ENCODE measurements around the gene PTBP1.

Gene PTBP1

GRCh38 chr19:757811-758668 lies 39.2 kb upstream of the PTBP1 start:
- TF ChIP-seq, protein P1, sequence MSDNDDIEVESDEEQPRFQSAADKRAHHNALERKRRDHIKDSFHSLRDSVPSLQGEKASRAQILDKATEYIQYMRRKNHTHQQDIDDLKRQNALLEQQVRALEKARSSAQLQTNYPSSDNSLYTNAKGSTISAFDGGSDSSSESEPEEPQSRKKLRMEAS (IDR thresholded peaks at IDR 0.05), result no peak
- TF ChIP-seq CEBPB (IDR thresholded peaks at IDR 0.05) (no peak), EP300 (IDR thresholded peaks at IDR 0.05; ENCODE audit: borderline replicate concordance) (no peak), USF1 (IDR thresholded peaks at IDR 0.05) (no peak), EGR1 (IDR thresholded peaks at IDR 0.05) (no peak), TEAD4 (IDR thresholded peaks at IDR 0.05) (no peak), RAD21 (IDR thresholded peaks at IDR 0.05; ENCODE audit: low read depth) (no peak), NFIC (IDR thresholded peaks at IDR 0.05) (no peak), YY1 (IDR thresholded peaks at IDR 0.05; ENCODE audit: low read depth) (no peak), TCF12 (IDR thresholded peaks at IDR 0.05; ENCODE audit: low read depth) (no peak), ZBTB7A (IDR thresholded peaks at IDR 0.05; ENCODE audit: low read depth) (no peak), REST (IDR thresholded peaks at IDR 0.05; ENCODE audit: low read depth) (no peak), CREB1 (IDR thresholded peaks at IDR 0.05; ENCODE audit: low read depth) (no peak), FOXM1 (IDR thresholded peaks at IDR 0.05; ENCODE audit: borderline replicate concordance, low read depth) (no peak), TAF1 (IDR thresholded peaks at IDR 0.05; ENCODE audit: low read depth) (no peak)

DNA sequence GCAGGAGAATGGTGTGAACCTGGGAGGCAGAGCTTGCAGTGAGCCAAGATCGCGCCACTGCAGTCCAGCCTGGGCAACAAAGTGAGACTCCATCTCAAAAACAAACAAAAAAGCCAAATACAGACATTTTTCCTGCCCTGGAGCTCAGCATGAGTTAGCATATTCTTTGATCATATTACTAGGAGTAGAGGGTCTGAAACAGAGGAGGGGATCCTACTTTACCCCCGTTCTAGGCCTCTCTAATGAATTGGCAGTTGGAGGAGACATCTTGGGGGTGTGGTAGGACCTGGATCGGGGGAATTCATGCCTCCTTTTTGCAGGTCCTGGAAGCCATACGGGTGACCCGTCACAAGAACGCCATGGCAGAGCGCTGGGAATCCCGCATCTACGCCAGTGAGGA lies 34.1 kb upstream of the PTBP1 start:
- TF ChIP-seq EP300 (IDR thresholded peaks at IDR 0.05; ENCODE audit: borderline replicate concordance) (no peak), TCF12 (IDR thresholded peaks at IDR 0.05; ENCODE audit: low read depth) (no peak), ZBTB7A (IDR thresholded peaks at IDR 0.05; ENCODE audit: low read depth) (no peak), REST (IDR thresholded peaks at IDR 0.05; ENCODE audit: low read depth) (no peak), FOXM1 (IDR thresholded peaks at IDR 0.05; ENCODE audit: borderline replicate concordance, low read depth) (no peak), CEBPB (IDR thresholded peaks at IDR 0.05) (no peak), RAD21 (IDR thresholded peaks at IDR 0.05; ENCODE audit: low read depth) (no peak), EGR1 (IDR thresholded peaks at IDR 0.05) (no peak), USF1 (IDR thresholded peaks at IDR 0.05) (no peak), NFIC (IDR thresholded peaks at IDR 0.05) (no peak), TAF1 (IDR thresholded peaks at IDR 0.05; ENCODE audit: low read depth) (no peak), TEAD4 (IDR thresholded peaks at IDR 0.05) (no peak), YY1 (IDR thresholded peaks at IDR 0.05; ENCODE audit: low read depth) (no peak), CREB1 (IDR thresholded peaks at IDR 0.05; ENCODE audit: low read depth) (no peak)
- TF ChIP-seq, protein P1 (IDR thresholded peaks at IDR 0.05), result no peak

DNA sequence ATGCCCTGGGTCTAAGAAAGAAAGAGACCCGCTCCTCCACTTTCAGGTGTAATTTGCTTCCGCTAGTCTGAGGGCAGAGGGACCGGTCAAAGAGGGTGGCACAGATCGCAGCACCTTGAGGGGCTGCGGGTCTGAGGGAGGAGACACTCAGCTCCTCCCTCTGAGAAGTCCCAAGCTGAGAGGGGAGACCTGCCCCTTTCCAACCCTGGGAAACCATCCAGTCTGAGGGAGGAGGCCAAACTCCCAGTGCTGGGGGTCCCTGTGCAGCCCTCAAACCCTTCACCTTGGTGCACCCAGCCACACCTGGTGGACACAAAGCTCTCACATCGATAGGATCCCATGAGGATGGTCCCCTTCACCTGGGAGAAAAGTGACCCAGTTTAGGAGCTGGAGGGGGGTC lies 33.4 kb upstream of the PTBP1 start:
- TF ChIP-seq, protein P1 (IDR thresholded peaks at IDR 0.05), result no peak
- TF ChIP-seq FOXM1 (IDR thresholded peaks at IDR 0.05; ENCODE audit: borderline replicate concordance, low read depth), result no peak
- TF ChIP-seq CEBPB (IDR thresholded peaks at IDR 0.05), result no peak
- no peak for TF ChIP-seq ZBTB7A (IDR thresholded peaks at IDR 0.05; ENCODE audit: low read depth)
- no peak for TF ChIP-seq USF1 (IDR thresholded peaks at IDR 0.05)
- TF ChIP-seq YY1 (IDR thresholded peaks at IDR 0.05; ENCODE audit: low read depth), result no peak
- no peak for TF ChIP-seq TAF1 (IDR thresholded peaks at IDR 0.05; ENCODE audit: low read depth)
- TF ChIP-seq TCF12 (IDR thresholded peaks at IDR 0.05; ENCODE audit: low read depth), result no peak
- no peak for TF ChIP-seq NFIC (IDR thresholded peaks at IDR 0.05)
- no peak for TF ChIP-seq RAD21 (IDR thresholded peaks at IDR 0.05; ENCODE audit: low read depth)
- no peak for TF ChIP-seq CREB1 (IDR thresholded peaks at IDR 0.05; ENCODE audit: low read depth)

DNA sequence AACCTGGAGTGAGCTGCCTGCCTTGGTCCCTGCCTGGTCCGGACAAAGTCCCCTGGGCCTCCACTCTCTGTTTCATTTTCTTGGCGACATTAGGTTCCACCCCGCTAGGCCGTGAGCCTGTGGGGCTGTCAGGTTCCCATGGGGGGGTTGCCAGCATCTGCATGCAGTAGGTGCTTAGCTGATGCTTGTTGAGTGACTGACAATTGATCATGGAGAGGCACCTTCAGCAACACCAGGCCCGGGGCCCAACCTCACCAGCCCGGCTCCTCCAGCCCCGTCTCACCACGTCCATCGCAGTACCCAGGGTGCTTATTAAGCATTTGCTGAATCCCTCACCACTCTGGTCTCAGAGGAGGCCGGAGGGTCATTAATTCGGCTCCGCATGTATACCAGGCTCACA lies 33.0 kb upstream of the PTBP1 start:
- TF ChIP-seq ZBTB7A (IDR thresholded peaks at IDR 0.05; ENCODE audit: low read depth) (peak; percentile 42; the same call in 1 of the 2 replicates), EP300 (IDR thresholded peaks at IDR 0.05; ENCODE audit: borderline replicate concordance) (no peak)
